Sciatic nerve (tissue), 2 donors: ENCODE measurements around the gene RSAD2. TPM values are rescaled to one million over a fixed set of nuclear protein-coding genes. Genes with fewer than 3 reads are reported as not detected.

Experiments used
- ATAC-seq: fragments of 200-7000 bp; cut with Tn5 transposase; one replicate; pipeline ENCODE4 v1.9.1; 2020; ENCODE audit warnings: mild to moderate bottlenecking, moderate library complexity
- DNase-seq: peaks from one replicate; pipeline ENCODE4 v3.0.0-alpha.2; 2020; ENCODE audit warnings: low spot score
- intact Hi-C: fragments of 100-400 bp; cut with DNase I; formaldehyde crosslinking; loops from one replicate; pipeline ENCODE4 v1.14.2; 2022
- total RNA-seq: library from RNA; stranded (reverse); fragmentation: NEBNext Ultra II Directional; extraction: Animal tissue kit (Norgen Biotek cat#: 25700); gene quantifications from one replicate; pipeline ENCODE4 v1.2.1, GENCODE V29; 2021
- donor health status: DM: no; HTN: no; CAD: no.
- donor health status: DM: no; HTN: no; CAD: no.

The RSAD2 gene
- total RNA-seq, 1 donor from 2014 or later: 7.5 TPM

GRCh38 chr2:6860296-6860695, 17.3 kb upstream of the RSAD2 start:
- DNase-seq (no peak), ATAC-seq (no peak)
- intact Hi-C loops: no loop called here

DNA sequence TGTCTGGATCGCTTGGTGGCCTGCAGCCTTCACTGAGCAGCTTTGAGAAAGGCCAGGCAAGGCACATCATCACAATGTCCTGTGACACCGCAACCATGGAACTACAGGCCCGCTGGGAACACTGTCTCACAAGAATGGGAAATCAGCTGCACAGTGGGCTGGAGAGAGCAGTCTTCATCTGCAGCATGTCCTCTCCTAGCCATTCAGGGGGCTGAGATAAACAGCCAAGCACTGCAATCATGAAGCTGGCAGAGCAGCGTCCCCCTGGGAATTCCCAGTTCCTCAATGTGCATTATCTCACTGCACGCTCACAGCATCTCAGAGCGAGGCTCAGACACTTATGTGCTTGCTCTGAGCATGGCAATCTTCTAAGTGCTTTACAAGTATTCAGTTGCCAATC, 13.8 kb upstream of the RSAD2 start:
- ATAC-seq: no peak
- intact Hi-C loops: no loop called here
- no peak for DNase-seq

DNA sequence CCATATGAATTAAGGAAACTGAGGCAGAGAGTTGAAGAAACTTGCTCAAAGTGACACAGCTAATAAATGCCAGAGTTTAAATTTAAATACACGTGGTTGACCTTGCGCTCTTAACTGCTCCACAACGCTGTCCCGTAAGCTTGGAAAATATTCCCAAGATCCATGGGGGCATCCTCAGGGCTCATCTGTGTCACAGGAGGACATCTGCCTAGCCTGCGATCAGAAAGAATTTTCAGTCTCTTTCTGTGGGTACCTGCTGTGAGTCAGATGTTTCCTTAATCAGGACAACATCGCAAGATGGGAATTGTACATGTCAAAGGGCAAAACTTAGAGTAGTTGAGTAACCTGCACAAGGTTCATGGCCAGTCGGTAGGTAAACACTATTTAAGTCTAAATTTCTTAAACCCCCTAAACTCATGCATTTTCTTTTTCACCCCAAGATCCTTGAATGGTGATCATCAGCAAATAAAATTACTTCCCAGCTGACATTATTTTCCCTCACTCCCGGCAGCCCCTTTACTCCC, 13.3 kb upstream of the RSAD2 start:
- intact Hi-C loops: no loop called here

DNA sequence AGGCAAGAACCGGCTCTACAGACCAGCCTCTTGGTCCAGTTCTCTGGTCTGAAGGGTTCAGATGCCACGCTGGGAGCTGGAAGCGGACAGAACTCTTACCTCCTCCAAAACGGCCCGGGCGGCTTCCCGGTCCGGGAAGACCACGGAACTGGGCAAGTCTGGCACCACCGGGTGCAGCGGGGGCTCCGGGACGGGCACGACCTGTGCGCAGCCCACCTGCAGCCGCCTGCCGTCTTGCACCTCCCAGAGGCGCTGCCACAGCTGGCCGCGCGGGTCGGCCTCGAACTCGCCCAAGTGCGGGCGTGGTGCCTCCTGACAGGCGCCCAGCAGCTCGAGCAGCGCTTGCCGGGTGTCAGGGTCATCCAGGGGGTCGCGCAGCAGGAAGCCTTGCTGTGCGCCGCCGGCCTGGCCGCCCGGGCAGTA, 12.6 kb upstream of the RSAD2 start:
- intact Hi-C loops: no loop called here
- DNase-seq (no peak), ATAC-seq (no peak)

More for the DNA sequence above, 13.3 kb upstream of the RSAD2 start:
- DNase-seq (no peak), ATAC-seq (no peak)

DNA sequence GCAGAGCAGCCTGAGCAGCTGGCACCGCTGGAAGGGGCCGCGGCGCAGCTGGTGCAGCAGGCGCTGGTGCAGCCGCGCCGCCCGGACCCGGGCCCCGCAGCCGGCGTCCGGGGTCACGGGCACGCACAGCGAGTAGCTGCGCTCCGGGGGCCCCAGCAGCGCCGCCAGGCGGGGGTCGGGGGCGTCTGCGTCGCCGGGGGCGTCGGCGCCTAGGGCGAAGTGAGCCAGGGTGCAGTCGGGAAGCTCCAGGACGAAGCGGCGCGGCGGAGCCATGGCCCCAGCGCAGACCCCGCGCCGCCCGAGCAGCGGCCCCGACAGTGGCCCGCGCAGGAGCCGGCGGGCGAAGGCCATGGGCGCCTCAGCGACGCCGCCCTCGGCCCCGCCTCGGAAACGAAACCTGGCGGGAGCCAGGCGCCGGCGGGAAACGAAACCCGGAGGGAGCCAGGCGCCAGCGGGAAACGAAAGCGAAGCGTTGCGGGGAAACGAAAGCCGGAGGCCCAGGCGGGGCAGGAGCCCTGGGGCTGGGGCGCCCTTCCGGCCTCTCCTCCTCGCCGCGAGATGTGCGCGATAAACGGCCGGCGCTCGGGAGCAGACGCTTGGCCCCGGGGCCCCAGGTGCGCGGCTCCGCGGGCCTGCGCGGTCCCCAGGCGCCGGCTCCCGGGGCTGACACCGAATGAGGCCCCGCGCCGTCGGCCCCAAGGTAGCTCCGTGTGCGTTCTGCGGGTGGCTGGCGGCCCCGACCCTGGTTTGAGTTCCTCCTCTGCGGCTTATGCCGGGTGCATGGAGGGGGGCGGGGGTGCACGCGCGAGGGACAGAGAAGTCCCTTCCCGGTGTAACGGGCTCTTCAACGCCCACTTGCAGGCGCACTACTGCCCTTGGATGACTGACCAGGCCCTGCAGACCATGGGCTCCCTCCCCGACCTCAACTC, 12.0 kb upstream of the RSAD2 start, which contains the start of gene CMPK2:
CMPK2 (minus strand) TSS at position 562 of the 929 bp plus-strand sequence; CDS start at position 351, 211 bp downstream.
- DNase-seq (peak; percentile 73), ATAC-seq (peak; percentile 60)
- intact Hi-C loops: no loop called here

- intact Hi-C loops: no loop called here
- no peak for DNase-seq
- ATAC-seq: peak; percentile 63
Measured at GRCh38 chr2:6866275-6866671, 11.3 kb upstream of the RSAD2 start.

GRCh38 chr2:6866982-6867381, 10.6 kb upstream of the RSAD2 start:
- DNase-seq (no peak), ATAC-seq (no peak)
- intact Hi-C loops: no loop called here

- DNase-seq (no peak), ATAC-seq (no peak)
- intact Hi-C loops: no loop called here
Measured at GRCh38 chr2:6872394-6872793, 5.2 kb upstream of the RSAD2 start.

- intact Hi-C loops: no loop called here
- DNase-seq (no peak), ATAC-seq (no peak)
Measured at GRCh38 chr2:6874032-6874431, 3.5 kb upstream of the RSAD2 start.

DNA sequence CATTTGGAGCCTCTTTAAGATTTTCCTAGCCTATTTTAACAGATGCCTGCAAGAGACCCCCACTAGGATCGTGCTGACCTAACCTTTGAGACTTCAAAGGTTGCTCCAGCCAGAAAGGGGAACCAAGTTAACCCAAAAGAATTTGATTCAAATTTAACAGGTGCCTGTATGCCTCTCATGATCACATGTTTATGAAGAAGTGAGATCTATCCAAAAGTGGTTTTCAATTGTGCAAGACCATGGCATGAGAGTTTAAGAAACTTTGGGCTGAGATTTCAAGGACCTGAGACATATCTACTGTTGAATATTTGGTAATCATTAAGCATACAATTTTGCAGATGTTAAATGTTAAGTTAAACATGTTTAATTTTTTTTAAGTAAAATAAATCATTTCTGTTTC, 1.3 kb upstream of the RSAD2 start:
- DNase-seq (no peak), ATAC-seq (no peak)
- intact Hi-C loops: no loop called here

- no peak for DNase-seq
- intact Hi-C loops: no loop called here
- ATAC-seq: no peak
Measured at GRCh38 chr2:6878549-6878948, 972 bp downstream of the RSAD2 start.

GRCh38 chr2:6879011-6879410, 1.4 kb downstream of the RSAD2 start:
- intact Hi-C loops: no loop called here
- DNase-seq (no peak), ATAC-seq (no peak)

DNA sequence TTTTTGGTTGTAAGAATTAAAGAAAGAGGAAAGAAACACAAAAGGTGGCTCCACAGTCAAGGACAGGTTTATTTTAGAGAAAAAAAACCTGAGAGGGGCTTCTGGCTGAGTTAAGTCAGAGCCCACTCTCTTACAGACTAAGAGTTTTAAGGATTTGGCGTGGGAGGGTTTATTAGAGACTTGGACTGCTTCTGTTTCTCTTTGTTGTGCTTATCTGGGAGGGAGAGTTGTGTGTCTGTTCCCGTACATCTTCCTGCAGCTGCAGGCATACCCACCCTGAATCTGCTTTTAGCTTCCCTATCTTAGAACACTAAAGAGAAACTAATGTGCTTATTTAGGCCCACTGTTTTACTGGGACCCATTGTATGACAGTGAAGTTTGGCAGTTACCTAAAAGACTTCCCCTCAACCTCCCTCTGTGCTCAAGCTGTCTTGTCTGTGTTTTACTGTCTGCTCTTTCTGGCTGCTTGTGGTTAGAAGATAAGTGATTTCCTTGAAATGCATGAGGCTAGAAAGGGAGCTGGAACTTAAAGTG, 2.7 kb downstream of the RSAD2 start:
- intact Hi-C loops: loop anchor here (10.0 kb wide), 1 partner anchor 155 kb away; no protein-coding TSS in a partner anchor
- no peak for ATAC-seq
- DNase-seq: no peak

DNA sequence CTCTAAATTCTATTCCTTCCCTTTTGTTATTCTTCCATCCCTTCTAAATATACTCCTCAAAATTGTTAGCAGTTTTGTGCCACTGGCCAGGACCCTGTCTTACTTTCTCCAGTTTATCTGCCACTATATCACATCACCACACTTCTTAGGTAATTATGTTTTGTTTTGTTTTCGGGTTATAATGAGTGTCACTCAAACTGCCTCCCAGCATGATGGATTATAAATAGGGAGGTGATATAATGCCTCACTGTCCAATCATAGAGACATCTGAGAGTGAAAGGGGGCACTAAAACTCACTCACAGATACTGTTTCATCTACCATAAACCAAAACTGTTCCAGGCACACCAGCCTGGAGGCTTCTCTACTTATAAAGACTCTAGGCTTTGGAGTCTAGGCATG, 3.5 kb downstream of the RSAD2 start:
- intact Hi-C loops: loop anchor here (10.0 kb wide), 1 partner anchor 154 kb away; no protein-coding TSS in a partner anchor
- no peak for ATAC-seq
- DNase-seq: no peak

DNA sequence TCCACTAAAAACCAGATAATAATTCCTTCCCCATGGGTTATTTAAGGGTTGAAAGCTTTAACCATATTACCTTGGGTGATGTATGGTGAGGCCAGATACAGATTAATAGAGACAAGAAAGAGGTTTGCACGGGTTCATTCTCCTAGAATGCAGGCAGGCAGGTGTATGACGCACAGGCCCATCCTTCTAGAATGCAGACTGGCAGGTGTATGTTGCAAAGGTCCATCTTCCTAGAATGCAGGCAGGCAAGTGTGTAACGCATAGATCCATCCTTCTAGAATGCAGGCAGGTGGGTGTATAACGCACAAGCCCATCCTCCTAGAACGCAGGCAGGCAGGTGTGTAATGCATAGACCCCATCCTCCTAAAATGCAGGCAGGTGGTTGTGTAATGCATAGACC, 3.9 kb downstream of the RSAD2 start:
- intact Hi-C loops: loop anchor here (10.0 kb wide), 1 partner anchor 153 kb away; no protein-coding TSS in a partner anchor

DNA sequence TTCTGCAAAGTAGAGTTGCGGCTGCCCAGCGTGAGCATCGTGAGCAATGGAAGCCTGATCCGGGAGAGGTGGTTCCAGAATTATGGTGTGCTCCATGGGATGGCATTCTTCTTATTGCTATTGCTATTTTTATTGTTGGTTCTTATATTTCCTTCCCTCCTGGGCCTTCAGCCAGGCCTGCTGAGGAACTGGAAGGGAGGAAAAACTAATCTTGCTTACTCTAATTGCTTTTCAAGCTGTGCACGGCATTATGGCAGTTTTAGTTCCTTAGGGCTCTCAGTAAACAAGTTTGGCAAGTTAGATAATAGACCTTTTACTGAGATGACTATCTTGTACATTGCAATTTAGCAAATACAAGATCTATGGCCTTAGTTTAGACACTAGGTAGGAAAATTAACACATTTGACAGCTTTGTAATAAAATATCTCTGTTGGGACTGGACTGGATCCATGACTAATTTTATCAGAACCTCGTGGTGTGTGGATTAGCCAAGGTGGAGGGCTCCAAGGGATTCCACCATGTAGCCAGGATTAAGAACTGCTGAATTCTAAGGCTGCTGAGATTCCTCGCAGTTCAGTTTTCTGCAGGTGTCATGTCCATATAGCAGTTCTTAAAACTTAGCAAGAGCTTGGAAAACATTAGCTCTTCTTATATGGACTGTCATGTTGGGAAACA, 6.0 kb downstream of the RSAD2 start:
- intact Hi-C loops: loop anchor here (10.0 kb wide), 1 partner anchor 151 kb away; no protein-coding TSS in a partner anchor
- DNase-seq (no peak), ATAC-seq (peak; percentile 36)

More for the DNA sequence above, 3.9 kb downstream of the RSAD2 start:
- ATAC-seq: no peak
- DNase-seq: no peak

GRCh38 chr2:6885551-6885950, 8.0 kb downstream of the RSAD2 start:
- no peak for DNase-seq
- intact Hi-C loops: loop anchor here (10.0 kb wide), 1 partner anchor 149 kb away; no protein-coding TSS in a partner anchor
- no peak for ATAC-seq

GRCh38 chr2:6885968-6886367, 8.4 kb downstream of the RSAD2 start:
- intact Hi-C loops: loop anchor here (10.0 kb wide), 1 partner anchor 149 kb away; no protein-coding TSS in a partner anchor

DNA sequence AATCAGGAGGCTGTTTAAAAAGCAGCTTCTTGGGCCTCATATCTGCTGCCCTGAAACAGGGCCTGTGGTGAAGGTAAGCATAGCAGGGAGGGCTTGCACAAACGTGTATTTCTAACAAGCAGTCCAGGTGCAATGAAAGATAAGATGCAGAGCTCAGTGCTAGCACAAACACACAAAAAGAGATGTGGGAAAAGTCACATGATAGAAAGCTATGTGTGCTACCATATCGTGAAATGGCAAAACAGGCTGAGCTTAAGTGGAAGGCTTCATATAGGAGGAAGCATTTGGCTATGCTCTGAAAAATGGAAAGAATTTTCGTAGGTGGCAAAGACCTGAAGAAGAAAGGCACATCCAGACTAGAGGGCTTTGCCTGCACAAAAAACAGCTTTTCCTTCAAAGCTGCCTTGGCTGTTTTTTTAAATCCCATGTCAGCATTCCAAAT, 10.2 kb downstream of the RSAD2 start:
- intact Hi-C loops: loop anchor here (10.0 kb wide), 1 partner anchor 147 kb away; no protein-coding TSS in a partner anchor
- ATAC-seq (no peak), DNase-seq (no peak)

More at GRCh38 chr2:6885968-6886367, 8.4 kb downstream of the RSAD2 start:
- DNase-seq (no peak), ATAC-seq (no peak)
